ENCODE data around the gene HEPH. TPM values are rescaled to one million over a fixed set of nuclear protein-coding genes. Genes with fewer than 3 reads are reported as not detected.

Gene HEPH
- total and polyA plus RNA-seq, 2 donors (not counting 1 experiment from before 2014, with no cell fraction given), result 12.4 to 28.9 TPM

DNA sequence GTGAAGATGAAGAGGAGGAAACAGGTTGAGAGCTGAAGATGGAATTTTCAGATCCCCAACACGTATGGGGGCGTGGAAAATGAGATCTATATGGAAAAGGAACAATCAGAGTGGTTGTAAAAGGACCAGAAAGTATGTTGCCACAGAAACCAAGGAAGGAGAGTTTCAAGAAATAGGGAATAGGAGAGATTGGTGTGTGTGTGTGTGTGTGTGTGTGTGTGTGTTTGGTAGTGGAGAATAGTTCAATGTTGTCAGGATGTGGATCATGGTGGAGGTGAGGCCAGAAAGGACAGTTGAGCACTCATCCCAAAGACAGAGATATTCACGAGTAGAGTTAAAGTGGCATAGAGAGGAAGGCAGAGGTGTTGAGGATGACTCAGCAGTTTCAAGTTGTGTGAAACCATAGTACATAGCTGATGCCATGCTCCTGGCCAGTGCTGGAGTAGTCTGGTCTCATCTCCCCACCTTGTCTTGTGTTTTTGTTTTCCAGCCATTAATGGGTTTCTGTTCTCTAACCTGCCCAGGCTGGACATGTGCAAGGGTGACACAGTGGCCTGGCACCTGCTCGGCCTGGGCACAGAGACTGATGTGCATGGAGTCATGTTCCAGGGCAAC is 36.1 kb downstream of the HEPH start:
- Histone ChIP-seq H3K36me3 (ENCODE audit: control insufficient read depth, insufficient read depth, low read length) (no peaks in the 10 kb centered on the region), H2AFZ (ENCODE audit: low read length) (no peak overlapping the region)

DNA sequence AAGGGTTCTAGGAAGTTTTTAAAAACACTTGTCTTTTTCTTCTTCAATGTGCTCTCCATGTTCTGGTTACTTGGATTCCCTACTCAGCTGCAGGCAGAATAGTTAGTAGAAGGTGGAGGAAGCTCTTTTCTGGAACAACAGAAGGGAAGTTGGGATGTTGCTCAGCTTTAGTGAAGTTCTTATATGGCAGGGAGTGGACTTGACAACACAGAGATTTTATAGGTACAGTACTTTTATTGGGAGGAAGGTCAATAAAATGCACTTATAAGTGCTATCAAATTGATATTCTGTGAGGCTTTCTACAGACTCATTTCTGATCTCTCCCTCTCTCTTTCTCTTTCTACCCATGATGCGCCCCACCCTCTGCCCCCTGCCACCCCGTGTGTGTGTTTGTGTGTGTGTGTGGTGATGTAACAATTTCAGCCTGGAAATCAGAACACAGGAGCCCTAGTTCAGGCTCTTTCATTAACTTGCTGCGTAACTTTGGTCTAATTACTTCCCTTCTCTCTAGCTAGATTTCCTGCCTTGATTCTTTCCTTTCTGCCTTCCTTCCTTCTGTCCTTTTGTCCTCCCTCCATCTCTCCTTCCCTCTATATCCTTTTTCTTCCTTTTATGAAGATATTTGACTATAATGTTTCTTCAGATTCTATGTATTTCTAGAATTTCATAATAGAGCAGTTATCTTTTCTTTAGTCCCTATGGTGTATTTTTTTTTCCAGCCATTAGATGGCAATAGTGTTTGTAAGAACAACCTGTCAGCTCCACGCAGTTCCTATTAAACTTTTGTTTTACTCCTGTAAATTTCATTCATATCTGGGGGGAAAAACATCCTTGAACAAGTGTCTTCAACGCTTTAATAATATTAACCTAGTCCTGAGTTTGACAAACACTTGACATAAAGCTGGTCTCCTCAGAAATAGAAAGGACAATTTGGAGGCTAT is 37.1 kb downstream of the HEPH start:
- DNase-seq (ENCODE audit: low read depth in 2 of 2), result peak in 1 of 2 donors; percentile 17
- H3K9ac ChIP-seq (ENCODE audit: insufficient read depth, low read length), result no peak overlapping the region
- no peaks in the 10 kb centered on the region for H3K9me3 ChIP-seq (ENCODE audit: control insufficient read depth, insufficient read depth, low read depth, low read length)
- no peaks in the 10 kb centered on the region for H3K36me3 ChIP-seq (ENCODE audit: control insufficient read depth, insufficient read depth, low read length)
- no peaks in the 10 kb centered on the region for H3K79me2 ChIP-seq (ENCODE audit: control insufficient read depth, insufficient read depth, low read length)
- H3K27me3 ChIP-seq (ENCODE audit: control insufficient read depth, insufficient read depth, low read length), result no peaks in the 10 kb centered on the region
- TF ChIP-seq EZH2 (IDR thresholded peaks at IDR 0.05; ENCODE audit: low read length, missing control alignments), result no peak
- TF ChIP-seq, protein P1, sequence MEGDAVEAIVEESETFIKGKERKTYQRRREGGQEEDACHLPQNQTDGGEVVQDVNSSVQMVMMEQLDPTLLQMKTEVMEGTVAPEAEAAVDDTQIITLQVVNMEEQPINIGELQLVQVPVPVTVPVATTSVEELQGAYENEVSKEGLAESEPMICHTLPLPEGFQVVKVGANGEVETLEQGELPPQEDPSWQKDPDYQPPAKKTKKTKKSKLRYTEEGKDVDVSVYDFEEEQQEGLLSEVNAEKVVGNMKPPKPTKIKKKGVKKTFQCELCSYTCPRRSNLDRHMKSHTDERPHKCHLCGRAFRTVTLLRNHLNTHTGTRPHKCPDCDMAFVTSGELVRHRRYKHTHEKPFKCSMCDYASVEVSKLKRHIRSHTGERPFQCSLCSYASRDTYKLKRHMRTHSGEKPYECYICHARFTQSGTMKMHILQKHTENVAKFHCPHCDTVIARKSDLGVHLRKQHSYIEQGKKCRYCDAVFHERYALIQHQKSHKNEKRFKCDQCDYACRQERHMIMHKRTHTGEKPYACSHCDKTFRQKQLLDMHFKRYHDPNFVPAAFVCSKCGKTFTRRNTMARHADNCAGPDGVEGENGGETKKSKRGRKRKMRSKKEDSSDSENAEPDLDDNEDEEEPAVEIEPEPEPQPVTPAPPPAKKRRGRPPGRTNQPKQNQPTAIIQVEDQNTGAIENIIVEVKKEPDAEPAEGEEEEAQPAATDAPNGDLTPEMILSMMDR (conservative IDR thresholded peaks at IDR 0.05 in 1 of 2, IDR thresholded peaks at IDR 0.05 in 1 of 2; ENCODE audit: low read depth in 1 of 2, low read length in 2 of 2), result peak in 1 of 2 donors; percentile 12
- H2AFZ ChIP-seq (ENCODE audit: low read length), result no peak overlapping the region
- H3K4me3 ChIP-seq (replicated peaks in 1 of 4; ENCODE audit: control extremely low read depth in 1 of 4, insufficient read depth in 1 of 4, low read depth in 3 of 4, low read length in 4 of 4), result no peak overlapping the region
- H3K4me1 ChIP-seq (ENCODE audit: control insufficient read depth, extremely low read depth, insufficient read depth, low read length), result no peaks in the 10 kb centered on the region
- H3K4me2 ChIP-seq (ENCODE audit: extremely low read depth, insufficient read depth, low read length), result no peak overlapping the region
- H3K27ac ChIP-seq (ENCODE audit: insufficient read depth, low read length), result no peak overlapping the region
- no peaks in the 10 kb centered on the region for H4K20me1 ChIP-seq (ENCODE audit: control insufficient read depth, extremely low read depth, insufficient read depth, low read length)

More for the DNA sequence above, 36.1 kb downstream of the HEPH start:
- Histone ChIP-seq H3K27me3 (ENCODE audit: control insufficient read depth, insufficient read depth, low read length) (no peaks in the 10 kb centered on the region), H3K79me2 (ENCODE audit: control insufficient read depth, insufficient read depth, low read length) (no peaks in the 10 kb centered on the region), H3K4me3 (replicated peaks in 1 of 4; ENCODE audit: control extremely low read depth in 1 of 4, insufficient read depth in 1 of 4, low read depth in 3 of 4, low read length in 4 of 4) (no peak overlapping the region), H3K4me2 (ENCODE audit: extremely low read depth, insufficient read depth, low read length) (no peak overlapping the region), H3K9ac (ENCODE audit: insufficient read depth, low read length) (no peak overlapping the region), H3K9me3 (ENCODE audit: control insufficient read depth, insufficient read depth, low read depth, low read length) (no peaks in the 10 kb centered on the region), H3K4me1 (ENCODE audit: control insufficient read depth, extremely low read depth, insufficient read depth, low read length) (no peaks in the 10 kb centered on the region), H4K20me1 (ENCODE audit: control insufficient read depth, extremely low read depth, insufficient read depth, low read length) (no peaks in the 10 kb centered on the region), H3K27ac (ENCODE audit: insufficient read depth, low read length) (no peak overlapping the region)
- TF ChIP-seq EZH2 (IDR thresholded peaks at IDR 0.05; ENCODE audit: low read length, missing control alignments), result no peak
- TF ChIP-seq, protein P1 (conservative IDR thresholded peaks at IDR 0.05 in 1 of 2, IDR thresholded peaks at IDR 0.05 in 1 of 2; ENCODE audit: low read depth in 1 of 2, low read length in 2 of 2), result no peak
- no peak for DNase-seq (ENCODE audit: low read depth in 2 of 2)

DNA sequence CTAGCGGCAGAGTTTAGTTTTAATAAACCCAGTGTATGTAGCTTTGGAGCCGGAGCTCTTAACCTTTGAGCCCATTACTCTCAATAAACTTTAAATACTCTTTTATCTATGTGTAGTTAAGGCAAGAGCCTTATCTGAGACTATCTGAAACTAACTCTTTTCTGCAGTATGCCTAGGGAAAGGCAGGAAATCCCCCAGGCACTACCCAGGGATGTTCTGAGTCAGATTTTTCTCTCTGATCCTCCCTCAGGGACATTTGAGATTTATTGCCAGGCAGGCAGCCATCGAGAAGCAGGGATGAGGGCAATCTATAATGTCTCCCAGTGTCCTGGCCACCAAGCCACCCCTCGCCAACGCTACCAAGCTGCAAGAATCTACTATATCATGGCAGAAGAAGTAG is 39.1 kb downstream of the HEPH start:
- Histone ChIP-seq H3K4me1 (ENCODE audit: control insufficient read depth, extremely low read depth, insufficient read depth, low read length) (no peaks in the 10 kb centered on the region), H3K36me3 (ENCODE audit: control insufficient read depth, insufficient read depth, low read length) (no peaks in the 10 kb centered on the region), H3K79me2 (ENCODE audit: control insufficient read depth, insufficient read depth, low read length) (no peaks in the 10 kb centered on the region), H3K27ac (ENCODE audit: insufficient read depth, low read length) (no peak overlapping the region), H3K9ac (ENCODE audit: insufficient read depth, low read length) (no peak overlapping the region), H4K20me1 (ENCODE audit: control insufficient read depth, extremely low read depth, insufficient read depth, low read length) (no peaks in the 10 kb centered on the region), H3K9me3 (ENCODE audit: control insufficient read depth, insufficient read depth, low read depth, low read length) (no peaks in the 10 kb centered on the region), H2AFZ (ENCODE audit: low read length) (no peak overlapping the region), H3K27me3 (ENCODE audit: control insufficient read depth, insufficient read depth, low read length) (no peaks in the 10 kb centered on the region), H3K4me2 (ENCODE audit: extremely low read depth, insufficient read depth, low read length) (no peak overlapping the region), H3K4me3 (replicated peaks in 1 of 4; ENCODE audit: control extremely low read depth in 1 of 4, insufficient read depth in 1 of 4, low read depth in 3 of 4, low read length in 4 of 4) (no peak overlapping the region)
- DNase-seq (ENCODE audit: low read depth in 2 of 2), result no peak
- TF ChIP-seq EZH2 (IDR thresholded peaks at IDR 0.05; ENCODE audit: low read length, missing control alignments), result no peak
- TF ChIP-seq, protein P1 (conservative IDR thresholded peaks at IDR 0.05 in 1 of 2, IDR thresholded peaks at IDR 0.05 in 1 of 2; ENCODE audit: low read depth in 1 of 2, low read length in 2 of 2), result no peak

Measured in fibroblast of lung (primary cell).